Effector memory CD4-positive, alpha-beta T cell (primary cell): Measurements from ENCODE around the gene SPATA2.
"Not testable (repeated sequence)": the region's sequence is repeated elsewhere in the genome, so short reads cannot be mapped to it uniquely, and the experiment has no call there.

Source experiments
- DNase-seq, 3 donors: peaks; one replicate each; pipeline ENCODE4 v3.0.0-alpha.2; 2020
- H3K27ac ChIP-seq: 2 replicates; pipeline ENCODE4 v1.7.0; 2013; ENCODE audit warnings: mild to moderate bottlenecking, low read length, moderate library complexity; ENCODE audit not compliant: insufficient read depth, poor library complexity, severe bottlenecking
- H3K27me3 ChIP-seq: replicated peaks from 2 replicates; pipeline ENCODE4 v1.7.0; 2013; ENCODE audit warnings: mild to moderate bottlenecking, low read length; ENCODE audit not compliant: insufficient read depth, control insufficient read depth, poor library complexity, severe bottlenecking
- H3K36me3 ChIP-seq: 2 replicates; pipeline ENCODE4 v1.7.0; 2013; ENCODE audit warnings: mild to moderate bottlenecking, low read length, moderate library complexity; ENCODE audit not compliant: control insufficient read depth, insufficient read depth
- H3K4me1 ChIP-seq: 2 replicates; pipeline ENCODE4 v1.7.0; 2013; ENCODE audit warnings: low read length, mild to moderate bottlenecking; ENCODE audit not compliant: control insufficient read depth, insufficient read depth, poor library complexity, severe bottlenecking
- H3K4me3 ChIP-seq: 2 replicates; pipeline ENCODE4 v1.7.0; 2013; ENCODE audit warnings: low read length, low read depth, mild to moderate bottlenecking; ENCODE audit not compliant: insufficient read depth, poor library complexity, severe bottlenecking
- H3K9me3 ChIP-seq: 2 replicates; pipeline ENCODE4 v1.7.0; 2013; ENCODE audit warnings: mild to moderate bottlenecking, low read length, moderate library complexity; ENCODE audit not compliant: control insufficient read depth

SPATA2 gene

DNA sequence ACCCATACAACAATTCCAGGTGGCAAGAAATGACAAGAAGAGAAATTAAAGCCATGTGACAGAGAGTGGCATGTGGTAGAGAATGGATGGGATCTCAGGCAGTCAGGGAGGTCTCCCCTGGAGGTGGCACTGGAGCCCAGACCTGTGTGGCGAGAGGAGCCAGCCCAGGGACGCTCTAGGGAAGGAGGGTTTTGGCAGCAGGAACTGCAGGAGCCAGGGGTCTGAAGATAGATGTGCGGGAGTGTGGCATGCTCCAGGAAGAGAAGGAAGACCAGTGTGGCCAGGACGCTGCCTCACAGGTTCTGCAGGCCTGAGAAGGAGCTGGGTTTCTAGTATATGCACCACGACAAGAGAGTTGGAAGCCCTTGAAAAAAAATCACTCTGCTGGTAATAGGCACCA is 45.1 kb downstream of the SPATA2 start:
- H3K27me3 ChIP-seq = no peaks in the 10 kb centered on the region

DNA sequence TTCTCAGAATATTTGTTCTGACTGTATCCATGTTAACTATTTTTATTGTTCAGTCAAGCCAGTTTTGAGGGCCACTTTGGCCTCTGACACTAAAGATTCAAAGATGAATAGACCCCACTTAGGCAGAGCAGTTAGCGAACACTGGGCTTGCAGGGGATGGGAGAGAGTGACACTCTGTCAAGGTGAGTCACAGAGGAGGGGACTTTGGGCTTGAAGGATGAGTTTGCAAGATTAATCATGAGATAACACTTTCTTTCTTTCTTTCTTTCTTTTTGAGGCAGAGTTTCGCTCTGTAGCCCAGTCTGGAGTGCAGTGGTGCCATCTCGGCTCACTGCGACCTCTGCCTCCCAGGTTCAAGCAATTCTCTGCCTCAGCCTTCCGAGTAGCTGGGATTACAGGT is 46.4 kb downstream of the SPATA2 start:
- no peaks in the 10 kb centered on the region for H3K9me3 ChIP-seq
- H3K27ac ChIP-seq = no peak overlapping the region
- H3K27me3 ChIP-seq = no peaks in the 10 kb centered on the region
- H3K4me1 ChIP-seq = no peaks in the 10 kb centered on the region
- no peak overlapping the region for H3K4me3 ChIP-seq
- DNase-seq = no peak
- peaks cover 25% of the 10 kb centered on the region for H3K36me3 ChIP-seq

More for the DNA sequence above, 45.1 kb downstream of the SPATA2 start:
- Histone ChIP-seq H3K4me3 (no peak overlapping the region), H3K27ac (no peak overlapping the region), H3K9me3 (no peaks in the 10 kb centered on the region), H3K36me3 (peaks cover 23% of the 10 kb centered on the region), H3K4me1 (no peaks in the 10 kb centered on the region)
- no peak for DNase-seq

DNA sequence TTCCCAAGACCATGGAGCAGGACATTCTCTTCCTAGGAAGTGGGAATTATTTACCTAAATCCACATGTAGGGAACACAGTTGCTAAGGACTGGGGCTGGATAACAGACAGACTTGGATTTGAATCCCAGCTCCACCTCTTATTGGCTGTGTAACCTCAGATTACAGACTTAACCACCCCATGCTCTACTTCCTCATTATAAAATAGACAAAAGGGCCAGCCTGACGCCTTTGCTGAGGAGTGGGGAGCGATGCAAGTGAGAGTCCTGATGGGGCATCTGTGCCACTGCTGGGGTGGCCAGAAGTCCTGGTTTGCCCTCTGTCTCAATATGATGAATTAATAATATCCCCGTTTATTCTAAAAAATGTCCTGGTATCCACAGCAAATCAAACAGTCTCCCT is 46.8 kb downstream of the SPATA2 start:
- Histone ChIP-seq H3K27me3 (no peaks in the 10 kb centered on the region), H3K36me3 (peaks cover 28% of the 10 kb centered on the region), H3K27ac (no peak overlapping the region), H3K4me3 (no peak overlapping the region), H3K4me1 (no peaks in the 10 kb centered on the region), H3K9me3 (no peaks in the 10 kb centered on the region)
- DNase-seq = no peak

DNA sequence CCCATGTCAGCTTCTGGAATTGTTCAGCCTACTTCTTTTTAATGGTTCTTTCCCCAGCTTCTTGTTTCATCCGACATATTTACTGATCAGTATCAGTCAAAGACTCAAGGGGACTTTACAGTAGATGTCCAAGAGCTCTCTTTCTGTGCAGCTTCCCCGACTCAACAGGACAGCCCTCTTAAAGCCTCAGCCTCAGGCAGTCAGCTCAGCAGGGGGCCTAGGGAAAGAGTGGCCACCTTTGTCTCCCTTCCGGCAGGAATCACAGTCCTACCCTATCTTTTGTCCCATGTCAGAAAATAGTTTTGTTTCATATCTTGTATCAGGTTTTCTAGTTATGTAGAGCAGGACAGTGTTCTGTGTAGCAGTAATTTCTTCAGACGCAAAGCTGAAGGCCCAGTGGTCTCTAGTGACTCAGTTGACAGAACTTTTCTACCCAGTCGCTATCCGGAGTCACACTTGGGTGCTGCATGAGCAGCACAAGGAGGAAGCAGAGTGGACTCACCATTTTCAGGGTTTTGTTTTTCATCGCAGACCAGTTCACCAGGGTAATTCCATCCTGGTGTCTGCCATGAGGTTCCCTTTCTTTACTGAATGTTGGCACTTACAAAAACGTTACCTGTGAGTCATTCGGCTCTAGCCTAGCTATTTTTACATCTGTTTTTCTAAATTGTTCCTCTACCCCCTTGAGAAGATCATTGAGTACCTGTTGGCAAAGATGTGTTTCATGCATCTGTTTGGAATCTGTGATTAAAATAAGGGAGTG is 47.7 kb downstream of the SPATA2 start:
- Histone ChIP-seq H3K9me3 (no peaks in the 10 kb centered on the region), H3K36me3 (peaks cover 33% of the 10 kb centered on the region), H3K4me1 (no peaks in the 10 kb centered on the region), H3K27ac (no peak overlapping the region), H3K27me3 (no peaks in the 10 kb centered on the region), H3K4me3 (no peak overlapping the region)
- no peak for DNase-seq

DNA sequence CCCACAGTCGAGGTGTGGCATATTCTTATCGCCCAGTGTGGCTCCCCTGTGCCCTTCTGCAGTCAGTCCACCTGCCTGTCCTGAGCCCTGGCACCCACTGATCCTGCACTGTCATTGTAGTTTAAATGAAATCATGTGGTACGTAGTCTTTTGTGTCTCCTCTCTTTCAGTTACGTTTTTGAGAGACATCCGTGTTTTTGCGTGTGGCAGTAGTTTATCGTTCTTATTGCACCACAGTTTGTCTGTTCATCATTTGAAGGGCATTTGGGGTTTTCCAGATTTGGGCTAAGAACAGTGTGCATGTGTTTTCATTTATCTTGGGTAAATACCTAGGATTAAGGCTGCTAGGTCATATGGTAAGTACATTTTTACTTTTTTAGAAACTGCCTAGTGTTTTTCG is 49.3 kb downstream of the SPATA2 start:
- peaks cover 33% of the 10 kb centered on the region for H3K36me3 ChIP-seq
- no peak overlapping the region for H3K27ac ChIP-seq
- no peak overlapping the region for H3K4me3 ChIP-seq

DNA sequence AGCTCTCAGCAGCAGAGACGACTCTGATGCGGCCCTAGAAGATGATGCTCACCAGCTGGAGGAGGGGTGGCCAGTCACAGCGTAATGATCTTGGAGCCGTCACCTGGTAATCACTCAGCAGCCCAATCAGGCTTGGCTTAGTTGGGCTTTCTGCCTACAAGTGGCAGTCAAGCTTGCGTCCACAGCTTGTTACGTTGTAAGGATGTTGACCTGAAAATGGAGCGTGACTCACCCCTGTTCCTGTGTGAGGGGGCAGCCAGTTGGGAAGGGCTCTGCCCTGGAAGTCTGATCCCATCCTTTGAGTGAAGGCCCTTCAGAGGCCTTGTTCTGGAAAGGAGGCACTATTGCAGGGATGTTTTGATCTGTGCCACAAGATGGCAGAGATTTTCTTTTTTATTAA is 49.8 kb downstream of the SPATA2 start:
- Histone ChIP-seq H3K27me3 (no peaks in the 10 kb centered on the region), H3K36me3 (peaks cover 33% of the 10 kb centered on the region), H3K4me3 (no peak overlapping the region), H3K9me3 (no peaks in the 10 kb centered on the region), H3K27ac (no peak overlapping the region), H3K4me1 (no peaks in the 10 kb centered on the region)
- no peak for DNase-seq

More for the DNA sequence above, 49.3 kb downstream of the SPATA2 start:
- Histone ChIP-seq H3K4me1 (no peaks in the 10 kb centered on the region), H3K9me3 (no peaks in the 10 kb centered on the region), H3K27me3 (no peaks in the 10 kb centered on the region)
- no peak for DNase-seq

DNA sequence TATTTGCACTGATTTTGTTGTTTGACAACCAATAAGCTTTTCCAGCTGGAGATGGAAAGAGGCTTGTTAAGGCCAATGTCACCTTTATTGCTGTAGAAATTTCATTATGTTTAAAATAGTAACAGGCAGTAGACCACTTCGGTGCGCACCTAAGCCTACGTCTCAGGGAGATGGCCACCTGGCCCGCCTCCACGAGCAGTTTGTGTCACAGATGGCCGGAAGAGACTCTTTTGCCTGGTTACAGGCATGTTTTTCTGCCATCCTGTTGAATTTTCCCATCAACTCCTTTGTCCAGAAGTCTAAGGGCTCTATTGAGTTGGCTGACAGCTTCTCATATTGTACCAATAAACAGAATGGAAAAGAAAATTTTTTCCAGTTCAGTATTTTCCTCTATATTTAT is 51.7 kb downstream of the SPATA2 start:
- Histone ChIP-seq H3K27ac (no peak overlapping the region), H3K9me3 (no peaks in the 10 kb centered on the region), H3K4me3 (no peak overlapping the region), H3K27me3 (no peaks in the 10 kb centered on the region), H3K4me1 (no peaks in the 10 kb centered on the region), H3K36me3 (peaks cover 33% of the 10 kb centered on the region)
- DNase-seq = no peak

DNA sequence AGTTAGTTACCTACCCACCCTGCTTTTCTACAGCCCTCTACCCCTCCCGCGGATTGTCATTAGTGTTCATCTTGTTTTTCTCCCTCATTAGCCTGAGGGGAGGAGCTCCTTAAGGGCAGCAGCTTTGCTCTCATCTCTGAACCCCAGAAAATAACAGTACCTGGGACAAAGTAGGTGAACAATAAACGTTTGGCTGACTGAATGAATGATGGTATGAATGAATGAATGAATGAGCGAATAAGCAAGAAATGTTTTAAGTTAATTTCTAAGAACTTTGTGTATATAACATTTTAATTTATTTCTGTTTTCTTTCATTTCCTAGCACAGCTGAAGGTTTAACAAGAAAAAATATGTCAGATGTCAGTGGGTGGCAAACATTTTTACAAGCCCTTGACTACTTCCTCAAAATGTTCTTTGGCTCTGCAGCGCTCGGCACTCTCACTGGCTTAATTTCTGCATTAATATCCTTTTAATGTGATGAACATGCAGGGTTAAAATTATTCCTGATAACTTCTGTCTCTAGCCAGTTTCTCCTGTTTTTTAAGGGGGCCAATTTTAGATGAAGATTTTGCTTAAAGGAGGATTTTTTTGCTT is 52.6 kb downstream of the SPATA2 start:
- H3K27me3 ChIP-seq = no peaks in the 10 kb centered on the region
- no peak overlapping the region for H3K4me3 ChIP-seq
- no peak overlapping the region for H3K27ac ChIP-seq
- H3K9me3 ChIP-seq = no peaks in the 10 kb centered on the region
- no peaks in the 10 kb centered on the region for H3K4me1 ChIP-seq
- H3K36me3 ChIP-seq = peaks cover 28% of the 10 kb centered on the region
- DNase-seq = no peak

DNA sequence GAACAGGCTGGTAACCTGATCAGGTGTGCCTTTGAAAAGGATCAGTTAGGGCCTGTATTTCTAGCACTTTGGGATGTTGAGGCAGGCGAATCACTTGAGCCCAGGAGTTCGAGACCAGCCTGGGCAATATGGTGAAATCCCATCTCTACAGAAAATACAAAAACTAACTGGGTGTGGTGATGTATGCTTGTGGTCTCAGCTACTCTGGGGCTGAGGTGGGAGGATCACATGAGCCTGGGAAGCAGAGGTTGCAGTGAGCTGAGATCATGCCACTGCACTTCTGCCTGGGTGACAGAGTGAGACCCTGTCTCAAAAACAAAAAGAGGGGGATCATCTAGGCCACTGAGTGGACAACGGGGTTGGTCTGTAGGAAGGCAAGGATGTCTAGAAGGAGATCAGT is 54.1 kb downstream of the SPATA2 start:
- not testable (repeated sequence) for DNase-seq, H3K27me3 ChIP-seq, H3K4me1 ChIP-seq, H3K9me3 ChIP-seq, H3K4me3 ChIP-seq, H3K27ac ChIP-seq
- H3K36me3 ChIP-seq = peaks cover 28% of the 10 kb centered on the region

DNA sequence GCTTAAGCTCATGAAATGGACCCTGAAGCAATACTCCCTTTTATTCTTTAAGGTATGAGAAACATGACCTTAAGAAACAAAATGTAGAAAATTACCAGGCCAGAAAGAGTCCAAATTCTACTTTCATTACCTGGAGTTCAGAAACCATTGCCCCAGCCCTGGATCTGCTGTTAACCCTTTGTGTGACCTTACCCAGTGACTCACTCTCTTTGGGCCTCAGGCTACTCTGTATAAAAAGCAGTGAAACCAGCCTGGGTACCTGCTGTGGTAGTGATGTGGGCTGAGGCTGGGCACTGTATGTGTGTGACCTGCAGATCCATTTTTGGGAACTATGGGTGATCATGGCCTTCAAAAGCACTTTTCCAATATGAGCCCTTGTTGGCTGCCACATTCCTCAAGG is 55.5 kb downstream of the SPATA2 start:
- Histone ChIP-seq H3K9me3 (no peaks in the 10 kb centered on the region), H3K27ac (no peak overlapping the region), H3K27me3 (no peaks in the 10 kb centered on the region), H3K36me3 (peaks cover 28% of the 10 kb centered on the region), H3K4me3 (no peak overlapping the region), H3K4me1 (no peaks in the 10 kb centered on the region)
- no peak for DNase-seq
